Measurements from ENCODE around the gene CPM.
"Not testable (repeated sequence)": the region's sequence is repeated elsewhere in the genome, so short reads cannot be mapped to it uniquely, and the experiment has no call there.

CPM gene

GRCh38 chr12:68823696-68824095 lies 109.3 kb downstream of the CPM start:
- DNase-seq = no peak

- DNase-seq = no peak
Observed at GRCh38 chr12:68821357-68822188, 111.4 kb downstream of the CPM start.

GRCh38 chr12:68819481-68819880 lies 113.5 kb downstream of the CPM start:
- DNase-seq = not testable (repeated sequence)

- DNase-seq = no peak
Observed at GRCh38 chr12:68815928-68816800, 116.8 kb downstream of the CPM start.

- DNase-seq = no peak
Observed at GRCh38 chr12:68815232-68815927, 117.6 kb downstream of the CPM start.

GRCh38 chr12:68814490-68815231 lies 118.3 kb downstream of the CPM start:
- DNase-seq = no peak

- DNase-seq = no peak
Observed at GRCh38 chr12:68813242-68813593, 119.8 kb downstream of the CPM start.

GRCh38 chr12:68812553-68813241 lies 120.3 kb downstream of the CPM start:
- DNase-seq = no peak

- not testable (repeated sequence) for DNase-seq
Observed at GRCh38 chr12:68811573-68811972, 121.4 kb downstream of the CPM start.

- not testable (repeated sequence) for DNase-seq
Observed at GRCh38 chr12:68810027-68810389, 123.0 kb downstream of the CPM start.

- DNase-seq = no peak
Observed at GRCh38 chr12:68809190-68810026, 123.6 kb downstream of the CPM start.

GRCh38 chr12:68808388-68809189 lies 124.4 kb downstream of the CPM start:
- peak; percentile 21 to 78 (median 34) for DNase-seq

GRCh38 chr12:68807576-68808387 lies 125.2 kb downstream of the CPM start, which contains the start of gene MDM2:
Gene MDM2 (plus strand): TSS chr12:68808177. CDS start chr12:68808478, 301 bp downstream.
- peak; percentile 96 to 99 (median 98) for DNase-seq

GRCh38 chr12:68807274-68807575 lies 125.7 kb downstream of the CPM start:
- DNase-seq = not testable (repeated sequence)

- DNase-seq = no peak
Observed at GRCh38 chr12:68806488-68807237, 126.3 kb downstream of the CPM start.

- DNase-seq = no peak
Observed at GRCh38 chr12:68805592-68806120, 127.3 kb downstream of the CPM start.

GRCh38 chr12:68804657-68805591 lies 128.0 kb downstream of the CPM start:
- DNase-seq = no peak
